ENCODE data around the gene PGPEP1. TPM values are rescaled to one million over a fixed set of nuclear protein-coding genes. Genes with fewer than 3 reads are reported as not detected.
A peak's percentile ranks its signal among the peaks of the same experiment; 100 is the strongest.
"Not testable (repeated sequence)": the region's sequence is repeated elsewhere in the genome, so short reads cannot be mapped to it uniquely, and the experiment has no call there.

Gene PGPEP1
- polyA plus RNA-seq, 1 experiment: 22.0 TPM

GRCh38 chr19:18401580-18402112 is 61.2 kb downstream of the PGPEP1 start:
- no peaks in the 10 kb centered on the region for H3K27me3 ChIP-seq (ENCODE audit: control insufficient read depth, insufficient read depth, low read length)
- no peak for DNase-seq (ENCODE audit: low read depth, low spot score)
- no peak overlapping the region for H3K4me3 ChIP-seq (ENCODE audit: low read depth, low read length)
- ChIA-PET POLR2A (interaction anchor here (0.8 to 1.2 kb wide), 3 partner anchors 15 to 21 kb away, joined by 3 to 7 read pairs (median 3); partner anchors contain the start of gene GDF15), CTCF (interaction anchor here (0.6 to 1.7 kb wide), 10 partner anchors 9 to 209 kb away, joined by 3 to 7 read pairs (median 4); no protein-coding TSS in a partner anchor)
- TF ChIP-seq, protein P1, sequence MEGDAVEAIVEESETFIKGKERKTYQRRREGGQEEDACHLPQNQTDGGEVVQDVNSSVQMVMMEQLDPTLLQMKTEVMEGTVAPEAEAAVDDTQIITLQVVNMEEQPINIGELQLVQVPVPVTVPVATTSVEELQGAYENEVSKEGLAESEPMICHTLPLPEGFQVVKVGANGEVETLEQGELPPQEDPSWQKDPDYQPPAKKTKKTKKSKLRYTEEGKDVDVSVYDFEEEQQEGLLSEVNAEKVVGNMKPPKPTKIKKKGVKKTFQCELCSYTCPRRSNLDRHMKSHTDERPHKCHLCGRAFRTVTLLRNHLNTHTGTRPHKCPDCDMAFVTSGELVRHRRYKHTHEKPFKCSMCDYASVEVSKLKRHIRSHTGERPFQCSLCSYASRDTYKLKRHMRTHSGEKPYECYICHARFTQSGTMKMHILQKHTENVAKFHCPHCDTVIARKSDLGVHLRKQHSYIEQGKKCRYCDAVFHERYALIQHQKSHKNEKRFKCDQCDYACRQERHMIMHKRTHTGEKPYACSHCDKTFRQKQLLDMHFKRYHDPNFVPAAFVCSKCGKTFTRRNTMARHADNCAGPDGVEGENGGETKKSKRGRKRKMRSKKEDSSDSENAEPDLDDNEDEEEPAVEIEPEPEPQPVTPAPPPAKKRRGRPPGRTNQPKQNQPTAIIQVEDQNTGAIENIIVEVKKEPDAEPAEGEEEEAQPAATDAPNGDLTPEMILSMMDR (IDR thresholded peaks at IDR 0.05; ENCODE audit: low read depth, low read length): peak; percentile 62
- no peak overlapping the region for H3K27ac ChIP-seq (ENCODE audit: low read depth, low read length)
- no peaks in the 10 kb centered on the region for H3K9me3 ChIP-seq (ENCODE audit: control insufficient read depth, insufficient read depth, low read length)

GRCh38 chr19:18402455-18403248 is 62.3 kb downstream of the PGPEP1 start:
- not testable (repeated sequence) for H3K4me3 ChIP-seq (ENCODE audit: low read depth, low read length); H3K27me3 ChIP-seq (ENCODE audit: control insufficient read depth, insufficient read depth, low read length); DNase-seq (ENCODE audit: low read depth, low spot score); H3K27ac ChIP-seq (ENCODE audit: low read depth, low read length); H3K9me3 ChIP-seq (ENCODE audit: control insufficient read depth, insufficient read depth, low read length)
- ChIA-PET POLR2A (interaction anchor here (1.2 to 1.4 kb wide), 2 partner anchors 15 to 17 kb away, joined by 3 to 7 read pairs; partner anchors contain the start of gene GDF15), CTCF (interaction anchor here (0.8 to 1.7 kb wide), 4 partner anchors 8 to 123 kb away, joined by 5 to 7 read pairs (median 6); no protein-coding TSS in a partner anchor)

DNA sequence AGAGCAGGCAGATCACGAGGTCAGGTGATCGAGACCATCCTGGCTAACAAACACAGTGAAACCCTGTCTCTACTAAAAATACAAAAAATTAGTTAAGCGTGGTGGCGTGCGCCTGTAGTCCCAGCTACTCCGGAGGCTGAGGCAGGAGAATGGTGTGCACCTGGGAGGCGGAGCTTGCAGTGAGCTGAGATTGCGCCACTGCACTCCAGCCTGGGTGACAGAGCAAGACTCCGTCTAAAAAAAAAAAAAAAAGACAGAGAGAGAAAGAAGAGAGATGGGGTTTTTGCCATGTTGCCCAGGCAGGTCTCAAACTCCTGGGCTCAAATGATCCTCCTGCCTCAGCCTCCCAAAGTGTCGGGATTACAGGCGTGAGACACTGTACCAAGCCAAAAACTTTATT is 65.4 kb downstream of the PGPEP1 start:
- CTCF ChIA-PET: interaction anchor here (1.2 kb wide), 1 partner anchor 67 kb away, joined by 3 read pairs; no protein-coding TSS in a partner anchor
- DNase-seq (ENCODE audit: low read depth, low spot score); POLR2A ChIA-PET: not testable (repeated sequence)

GRCh38 chr19:18406749-18407148 is 66.4 kb downstream of the PGPEP1 start:
- DNase-seq (ENCODE audit: low read depth, low spot score): no peak
- TF ChIP-seq, protein P1 (IDR thresholded peaks at IDR 0.05; ENCODE audit: low read depth, low read length): no peak; the same call in 1 of the 2 replicates
- ChIA-PET CTCF (interaction anchor here (0.8 to 1.1 kb wide), 2 partner anchors 78 to 127 kb away, joined by 3 read pairs; no protein-coding TSS in a partner anchor), POLR2A (no interaction called here)
- Histone ChIP-seq H3K27me3 (ENCODE audit: control insufficient read depth, insufficient read depth, low read length) (no peaks in the 10 kb centered on the region), H3K27ac (ENCODE audit: low read depth, low read length) (no peak overlapping the region), H3K4me3 (ENCODE audit: low read depth, low read length) (no peak overlapping the region), H3K9me3 (ENCODE audit: control insufficient read depth, insufficient read depth, low read length) (no peaks in the 10 kb centered on the region)

More for the DNA sequence above, 65.4 kb downstream of the PGPEP1 start:
- H3K27ac ChIP-seq (ENCODE audit: low read depth, low read length); H3K4me3 ChIP-seq (ENCODE audit: low read depth, low read length); H3K27me3 ChIP-seq (ENCODE audit: control insufficient read depth, insufficient read depth, low read length); H3K9me3 ChIP-seq (ENCODE audit: control insufficient read depth, insufficient read depth, low read length): not testable (repeated sequence)

GRCh38 chr19:18408053-18408476 is 67.7 kb downstream of the PGPEP1 start:
- TF ChIP-seq, protein P1 (IDR thresholded peaks at IDR 0.05; ENCODE audit: low read depth, low read length): peak; percentile 44
- no peaks in the 10 kb centered on the region for H3K27me3 ChIP-seq (ENCODE audit: control insufficient read depth, insufficient read depth, low read length)
- no peak overlapping the region for H3K27ac ChIP-seq (ENCODE audit: low read depth, low read length)
- H3K9me3 ChIP-seq (ENCODE audit: control insufficient read depth, insufficient read depth, low read length): no peaks in the 10 kb centered on the region
- CTCF ChIA-PET: no interaction called here
- no peak for DNase-seq (ENCODE audit: low read depth, low spot score)
- POLR2A ChIA-PET: no interaction called here
- H3K4me3 ChIP-seq (ENCODE audit: low read depth, low read length): no peak overlapping the region
